Embryonic facial prominence (tissue), 1 donor: Measurements from ENCODE around the gene PLEKHA5.

ENCODE experiments used
- DNase-seq: peaks from one replicate; pipeline ENCODE4 v3.0.0-alpha.2; 2016; ENCODE audit errors: extremely low spot score

PLEKHA5 gene

DNA sequence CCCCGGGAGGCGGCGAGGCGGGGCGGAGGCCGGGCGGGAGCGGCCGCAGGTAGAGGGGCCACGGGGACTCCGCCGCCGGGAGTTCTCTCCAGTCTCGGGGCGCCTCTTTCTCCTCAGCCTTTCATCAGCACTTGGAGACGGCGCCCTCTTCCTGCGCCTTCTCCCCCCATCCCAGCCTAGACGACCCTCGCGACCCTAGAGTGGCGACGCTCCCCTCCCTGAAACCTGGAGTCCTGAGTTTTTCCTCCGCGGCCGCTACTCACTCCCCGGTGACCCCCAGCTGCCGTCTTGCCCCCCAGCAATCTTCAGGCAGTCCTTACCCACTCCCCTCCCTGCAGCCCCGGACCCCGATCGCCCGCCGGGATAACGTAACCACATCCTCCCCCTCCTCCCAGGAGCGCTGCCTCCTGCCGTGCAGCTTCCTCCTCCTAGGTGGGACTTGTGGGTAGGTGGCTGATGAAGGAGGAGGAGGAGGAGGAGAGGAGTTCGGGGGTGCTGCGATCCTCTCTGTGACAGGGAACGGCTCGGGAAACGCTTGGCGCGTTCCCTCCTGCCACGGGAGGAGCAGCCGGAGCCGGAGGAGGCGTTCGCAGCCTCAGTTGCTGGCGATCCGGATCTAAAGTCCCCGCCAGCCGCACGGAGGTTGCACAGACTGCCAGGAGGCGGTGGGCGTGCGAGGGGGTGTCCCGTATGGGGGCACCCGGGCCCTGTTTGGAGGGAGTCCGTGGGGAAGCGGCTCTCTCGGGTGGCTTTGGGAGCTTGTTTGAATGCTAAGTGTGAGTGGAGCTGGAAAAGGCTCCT, 891 bp downstream of the PLEKHA5 start:
- DNase-seq: no peak

- DNase-seq: no peak
These were observed 1.5 kb downstream of the PLEKHA5 start for GRCh38 chr12:19131025-19131444.

GRCh38 chr12:19138551-19138950, 9.0 kb downstream of the PLEKHA5 start:
- DNase-seq: no peak

DNA sequence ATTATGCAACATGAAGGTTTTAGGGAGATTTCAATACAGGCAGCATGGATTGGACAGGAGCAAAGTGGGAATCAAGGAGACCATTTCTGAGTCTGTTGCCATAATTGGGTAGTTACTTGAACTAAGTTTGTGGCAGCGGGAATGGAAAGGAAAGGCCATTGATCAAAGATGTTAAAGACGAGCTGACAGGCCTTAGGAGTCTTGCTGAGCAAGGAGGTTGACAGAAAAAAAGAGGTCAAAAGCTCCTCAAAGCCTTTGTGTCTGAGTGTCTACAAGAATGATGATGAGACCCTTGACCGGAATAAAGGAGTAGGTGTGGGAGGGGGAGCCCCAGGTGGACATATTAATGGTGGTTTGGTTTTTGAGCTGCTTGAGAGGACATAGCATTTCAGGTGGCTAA, 9.4 kb downstream of the PLEKHA5 start:
- no peak for DNase-seq

GRCh38 chr12:19139615-19140194, 10.2 kb downstream of the PLEKHA5 start:
- DNase-seq: no peak

- no peak for DNase-seq
These were observed 11.1 kb downstream of the PLEKHA5 start for GRCh38 chr12:19140381-19141236.

DNA sequence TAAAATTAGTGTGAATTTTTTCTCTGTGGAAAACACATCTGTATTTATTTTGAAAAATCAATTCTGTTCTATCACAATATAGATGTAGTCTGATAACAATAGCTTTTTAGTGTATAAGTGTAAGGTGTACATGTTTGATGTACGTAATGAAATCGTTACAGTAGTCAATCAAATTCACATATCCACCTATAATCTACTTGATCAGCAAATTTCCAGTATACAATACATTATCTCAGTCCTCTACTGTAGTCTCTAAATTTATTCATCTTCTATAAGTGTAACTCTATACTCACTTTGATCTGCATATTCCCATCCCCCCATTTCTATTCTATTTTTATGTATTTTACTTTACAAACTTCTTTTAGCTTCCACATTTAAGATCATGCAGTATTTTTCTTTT, 13.0 kb downstream of the PLEKHA5 start:
- DNase-seq: no peak

- DNase-seq: no peak
These were observed 14.8 kb downstream of the PLEKHA5 start for GRCh38 chr12:19144287-19144686.

GRCh38 chr12:19144985-19145384, 15.5 kb downstream of the PLEKHA5 start:
- no peak for DNase-seq

- DNase-seq: no peak
These were observed 19.3 kb downstream of the PLEKHA5 start for GRCh38 chr12:19148860-19149259.

- DNase-seq: no peak
These were observed 20.9 kb downstream of the PLEKHA5 start for GRCh38 chr12:19150273-19150900.

DNA sequence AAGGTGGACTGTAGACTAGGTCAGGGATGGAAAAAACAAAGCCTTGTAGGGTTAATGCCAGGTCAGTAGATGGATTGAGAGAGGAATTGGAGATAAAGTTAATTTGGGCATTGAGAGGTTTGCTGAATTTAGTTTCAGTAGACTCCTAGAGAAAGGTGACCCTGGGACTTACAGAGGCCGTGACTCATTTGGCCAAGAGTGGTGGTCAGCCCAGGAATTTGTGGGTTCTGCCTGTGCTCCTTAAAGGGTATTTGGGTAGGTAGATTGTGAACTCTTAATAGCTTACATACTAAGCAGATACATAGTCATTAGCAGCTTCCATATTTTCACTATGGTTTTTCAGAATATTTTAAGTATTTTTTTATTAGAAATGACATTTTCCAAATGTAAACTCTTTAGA, 21.8 kb downstream of the PLEKHA5 start:
- DNase-seq: no peak

- DNase-seq: no peak
These were observed 23.9 kb downstream of the PLEKHA5 start for GRCh38 chr12:19153396-19153795.

- DNase-seq: no peak
These were observed 25.2 kb downstream of the PLEKHA5 start for GRCh38 chr12:19154686-19155085.

GRCh38 chr12:19155981-19156734, 26.6 kb downstream of the PLEKHA5 start:
- DNase-seq: no peak

DNA sequence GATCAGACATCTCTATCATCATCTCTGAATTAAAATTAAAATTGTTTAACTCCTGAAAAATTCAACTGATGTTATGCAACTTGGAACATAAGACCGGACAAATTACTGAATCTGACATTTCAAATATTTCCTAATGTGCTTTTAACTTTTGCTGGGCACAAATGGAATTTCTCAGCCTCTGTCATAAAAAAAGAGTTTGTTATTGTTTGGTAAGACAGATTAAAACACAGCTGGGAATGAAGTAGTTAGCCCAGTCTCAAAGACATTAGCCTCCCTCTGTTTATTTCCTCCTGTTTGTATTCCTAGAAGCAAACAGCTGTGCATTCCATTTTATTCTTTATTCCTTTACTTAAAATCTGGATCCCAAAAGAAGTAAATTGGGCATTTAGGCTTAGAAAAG, 29.4 kb downstream of the PLEKHA5 start:
- DNase-seq: no peak

DNA sequence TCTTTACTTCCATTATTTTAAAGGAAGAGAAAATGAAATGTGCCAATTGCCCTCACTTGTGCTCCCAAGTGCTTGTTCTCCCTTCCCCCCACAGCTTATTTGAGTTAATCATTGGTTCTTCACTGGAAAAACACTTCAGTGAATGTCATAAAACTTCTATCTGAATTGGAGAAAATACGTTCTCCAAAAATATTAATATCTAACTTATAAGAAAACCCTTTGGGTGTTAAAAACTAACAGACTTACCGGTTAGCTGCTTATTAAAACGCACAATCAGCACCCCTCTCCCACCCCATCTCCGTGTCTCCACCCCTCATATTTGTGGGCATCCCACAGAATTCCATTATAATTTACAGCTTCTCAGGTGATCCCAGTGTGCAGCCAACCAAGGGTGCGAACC, 31.7 kb downstream of the PLEKHA5 start:
- no peak for DNase-seq

- no peak for DNase-seq
These were observed 35.9 kb downstream of the PLEKHA5 start for GRCh38 chr12:19165451-19165850.

DNA sequence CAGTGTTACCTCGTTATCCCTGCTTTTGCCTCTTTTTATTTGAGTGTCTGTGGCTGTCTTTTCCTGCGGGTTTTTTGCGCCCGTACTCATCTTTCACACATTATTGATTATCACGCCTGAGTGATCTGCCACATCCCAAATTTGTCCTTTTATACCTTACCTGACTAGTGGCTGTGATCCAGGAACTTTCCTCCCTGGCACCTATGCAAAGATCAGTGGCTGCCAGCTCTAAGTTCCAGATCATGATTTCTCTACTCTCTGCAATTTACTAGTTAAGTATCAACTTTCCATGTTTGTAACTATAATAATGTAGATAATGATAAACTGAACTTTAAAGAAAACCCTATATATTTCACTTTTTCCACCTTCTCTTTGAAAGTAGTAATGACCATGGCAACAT, 36.9 kb downstream of the PLEKHA5 start:
- DNase-seq: no peak

- DNase-seq: no peak
These were observed 37.4 kb downstream of the PLEKHA5 start for GRCh38 chr12:19166956-19167355.

DNA sequence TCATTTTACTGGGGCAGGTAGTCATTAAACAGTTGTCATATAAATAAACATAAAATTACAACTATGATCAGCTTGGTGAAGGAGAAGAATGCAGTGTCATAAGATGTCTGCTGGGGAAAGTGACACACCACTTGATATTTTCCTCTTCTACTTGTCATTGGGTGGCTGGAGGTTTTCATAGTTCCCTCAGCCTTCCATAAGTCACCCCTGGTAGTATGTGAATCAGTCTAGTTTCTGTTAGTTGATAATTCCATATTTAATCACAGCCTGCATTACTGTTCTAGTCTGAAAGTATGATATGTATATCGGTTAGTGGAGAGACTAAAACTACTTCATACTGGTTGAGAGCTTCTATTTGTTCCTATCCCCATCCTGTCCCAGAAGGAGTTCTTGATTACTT, 38.2 kb downstream of the PLEKHA5 start:
- no peak for DNase-seq
